ENCODE data around the gene IL15RA. TPM values are rescaled to one million over a fixed set of nuclear protein-coding genes. Genes with fewer than 3 reads are reported as not detected.
A peak's percentile ranks its signal among the peaks of the same experiment; 100 is the strongest.
"Not testable (repeated sequence)": the region's sequence is repeated elsewhere in the genome, so short reads cannot be mapped to it uniquely, and the experiment has no call there.

IL15RA gene
- total RNA-seq, 1 donor from 2014 or later, result 11.6 TPM

GRCh38 chr10:5915451-5915850 lies 61.9 kb downstream of the IL15RA start:
- ATAC-seq (no peak), DNase-seq (ENCODE audit: missing footprints) (no peak)
- intact Hi-C loops (cut with DNase I), result no loop called here

- ATAC-seq, result no peak
- DNase-seq (ENCODE audit: missing footprints), result no peak
These were observed 63.6 kb downstream of the IL15RA start for GRCh38 chr10:5913736-5914135.

GRCh38 chr10:5911670-5912069 lies 65.7 kb downstream of the IL15RA start:
- intact Hi-C loops (cut with DNase I), result no loop called here
- DNase-seq (ENCODE audit: missing footprints), result no peak
- ATAC-seq, result no peak

More at GRCh38 chr10:5913736-5914135, 63.6 kb downstream of the IL15RA start:
- intact Hi-C loops (cut with DNase I), result no loop called here

- DNase-seq (ENCODE audit: missing footprints) (no peak), ATAC-seq (peak; percentile 24)
- intact Hi-C loops (cut with DNase I), result no loop called here
These were observed 66.8 kb downstream of the IL15RA start for GRCh38 chr10:5910323-5911100.

GRCh38 chr10:5908676-5909075 lies 68.7 kb downstream of the IL15RA start:
- ATAC-seq; DNase-seq (ENCODE audit: missing footprints); intact Hi-C loops (cut with DNase I): not testable (repeated sequence)

GRCh38 chr10:5906651-5907050 lies 70.7 kb downstream of the IL15RA start:
- intact Hi-C loops (cut with DNase I), result no loop called here

GRCh38 chr10:5905854-5906507 lies 71.4 kb downstream of the IL15RA start:
- intact Hi-C loops (cut with DNase I), result no loop called here

More at GRCh38 chr10:5906651-5907050, 70.7 kb downstream of the IL15RA start:
- DNase-seq (ENCODE audit: missing footprints) (no peak), ATAC-seq (no peak)

GRCh38 chr10:5904227-5904626 lies 73.1 kb downstream of the IL15RA start:
- DNase-seq (ENCODE audit: missing footprints), result no peak
- peak; percentile 53 for ATAC-seq
- intact Hi-C loops (cut with DNase I), result no loop called here

More at GRCh38 chr10:5905854-5906507, 71.4 kb downstream of the IL15RA start:
- ATAC-seq (peak; percentile 82), DNase-seq (ENCODE audit: missing footprints) (peak; percentile 72)

- ATAC-seq (no peak), DNase-seq (ENCODE audit: missing footprints) (no peak)
- intact Hi-C loops (cut with DNase I), result no loop called here
These were observed 73.8 kb downstream of the IL15RA start for GRCh38 chr10:5903563-5903962.

- intact Hi-C loops (cut with DNase I), result no loop called here
- ATAC-seq, result no peak
- no peak for DNase-seq (ENCODE audit: missing footprints)
These were observed 74.7 kb downstream of the IL15RA start for GRCh38 chr10:5902511-5903274.

Other genes starting within 250 kb of the IL15RA start
- 101 TPM for gene GDI2, start 164.1 kb downstream of the IL15RA start, total RNA-seq
- 2.5 TPM for gene ANKRD16, start 87.7 kb downstream of the IL15RA start, total RNA-seq
- 78.1 TPM for gene FBH1, start 87.3 kb downstream of the IL15RA start, total RNA-seq
- 3.8 TPM for gene IL2RA, start 84.8 kb upstream of the IL15RA start, total RNA-seq
- gene RBM17, start 111.5 kb upstream of the IL15RA start, total RNA-seq, result 65.7 TPM
- gene PFKFB3, start 225.4 kb upstream of the IL15RA start, total RNA-seq, result 28.1 TPM